HG03103 (cell line): Measurements from ENCODE around the gene LYAR.
A peak's percentile ranks its signal among the peaks of the same experiment; 100 is the strongest.
"Not testable (repeated sequence)": the region's sequence is repeated elsewhere in the genome, so short reads cannot be mapped to it uniquely, and the experiment has no call there.

Source experiments
- ATAC-seq: cut with Tn5 transposase; IDR thresholded peaks from one replicate; pipeline ENCODE4 v1.9.1; 2021; ENCODE audit warnings: low read depth; ENCODE audit not compliant: unreplicated experiment

LYAR gene

DNA sequence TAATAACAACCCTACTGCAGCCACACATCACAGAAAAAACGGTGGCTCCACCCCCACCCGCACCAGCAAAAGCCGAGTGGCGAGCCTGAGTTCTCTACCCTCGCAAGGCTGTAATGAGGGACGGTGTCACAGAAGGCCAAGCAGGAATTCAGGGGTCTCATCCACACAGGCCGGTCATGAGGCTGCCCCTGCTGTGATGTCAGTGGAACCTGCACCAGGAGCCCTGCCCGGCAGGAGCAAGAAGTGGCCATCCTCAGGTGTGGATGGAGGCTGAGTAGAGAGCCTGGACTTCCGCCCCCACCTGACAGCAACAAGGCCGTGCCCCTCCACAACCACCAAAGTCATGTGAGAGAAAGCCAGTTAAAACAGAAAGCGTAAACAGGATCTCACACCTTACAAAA, 20.6 kb downstream of the LYAR start:
- no peak for ATAC-seq

DNA sequence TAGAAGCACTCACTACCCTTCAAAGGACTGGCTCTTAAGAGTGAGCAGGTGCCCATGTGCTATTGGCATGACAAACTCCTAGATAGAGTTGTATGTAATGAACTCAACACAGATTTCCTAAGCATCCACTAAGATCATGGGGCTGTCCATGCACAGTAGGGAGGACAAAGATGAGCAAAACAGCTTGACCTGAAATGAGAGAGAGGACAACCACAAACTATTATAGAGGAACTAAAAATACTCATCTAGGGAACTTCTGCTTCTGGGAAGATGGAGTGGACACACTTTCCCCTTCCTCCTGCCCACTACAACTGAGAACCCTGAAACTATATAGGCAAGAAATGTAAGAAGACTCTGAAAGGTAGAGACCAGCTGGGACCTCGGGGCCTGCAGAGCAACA, 21.2 kb downstream of the LYAR start:
- no peak for ATAC-seq

DNA sequence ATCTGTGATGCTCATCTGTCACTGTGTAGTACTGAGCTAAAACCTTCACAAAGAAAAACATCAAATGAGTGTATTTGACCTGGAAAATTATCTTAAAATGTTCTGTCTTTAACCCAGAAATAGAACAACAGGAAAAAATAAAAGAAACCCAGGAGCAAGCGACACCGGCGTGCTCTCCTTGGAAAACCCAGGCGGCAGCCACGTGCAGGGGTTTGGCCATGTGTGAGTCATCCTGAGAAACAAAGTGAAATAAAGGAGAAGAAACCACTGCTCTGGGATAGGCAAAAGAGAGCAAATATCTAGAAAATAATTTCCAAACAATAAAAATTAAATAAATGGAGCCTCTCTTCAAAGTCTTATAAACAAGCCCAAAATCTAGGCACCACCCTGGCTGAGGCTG, 22.0 kb downstream of the LYAR start:
- no peak for ATAC-seq

DNA sequence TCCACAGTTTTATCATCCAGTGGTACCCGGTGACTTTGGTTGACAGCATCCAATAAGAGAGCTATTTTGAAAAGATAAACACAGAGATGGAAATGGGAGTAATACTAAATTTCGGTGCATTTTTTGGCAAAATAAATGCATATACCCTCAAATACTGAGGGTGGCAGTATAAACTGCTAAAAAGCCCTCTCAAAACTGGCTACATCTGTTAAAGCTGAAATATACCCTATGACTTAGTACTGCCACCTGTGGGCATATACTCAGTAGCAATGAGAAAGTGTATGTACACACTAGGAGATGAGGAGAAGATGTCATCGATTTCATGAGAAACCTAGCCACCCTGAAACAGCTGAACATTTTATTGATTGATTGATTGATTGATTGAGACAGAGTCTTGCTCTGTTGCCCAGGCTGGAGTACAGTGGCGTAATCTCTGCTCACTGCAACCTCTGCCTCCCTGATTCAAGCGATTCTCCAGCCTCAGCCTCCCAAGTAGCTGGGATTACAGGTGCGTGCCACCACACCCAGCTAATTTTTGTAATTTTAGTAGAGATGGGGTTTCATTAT, 29.7 kb downstream of the LYAR start:
- no peak for ATAC-seq

DNA sequence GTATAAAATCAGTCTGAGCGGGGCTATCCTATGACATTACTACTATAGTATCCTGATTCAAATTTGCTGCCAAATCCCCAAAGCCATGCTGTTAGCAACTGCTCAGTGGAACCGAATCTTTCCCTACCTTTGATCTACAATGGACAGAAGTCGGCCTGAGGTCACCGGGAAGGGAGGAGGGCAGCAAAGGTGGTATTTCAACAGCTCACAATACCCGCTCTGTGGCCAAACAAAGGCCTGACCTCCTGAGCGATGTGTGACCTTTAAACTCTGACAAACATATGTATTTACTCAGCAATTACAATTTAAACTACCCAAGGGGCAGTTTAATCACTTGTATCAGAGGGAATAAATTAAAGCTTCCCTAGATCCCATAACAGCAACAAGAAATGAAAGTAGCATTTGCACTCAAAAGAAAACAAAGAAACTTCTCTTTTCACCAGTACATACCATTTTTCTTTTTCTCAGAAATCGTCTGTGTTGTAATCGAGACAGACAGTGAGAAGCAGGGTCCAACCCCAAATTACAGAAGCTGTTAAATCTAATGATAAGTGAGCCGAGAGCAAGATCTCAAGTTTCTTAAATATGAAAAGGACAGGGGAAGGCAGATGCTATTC, 30.4 kb downstream of the LYAR start:
- ATAC-seq, result no peak

DNA sequence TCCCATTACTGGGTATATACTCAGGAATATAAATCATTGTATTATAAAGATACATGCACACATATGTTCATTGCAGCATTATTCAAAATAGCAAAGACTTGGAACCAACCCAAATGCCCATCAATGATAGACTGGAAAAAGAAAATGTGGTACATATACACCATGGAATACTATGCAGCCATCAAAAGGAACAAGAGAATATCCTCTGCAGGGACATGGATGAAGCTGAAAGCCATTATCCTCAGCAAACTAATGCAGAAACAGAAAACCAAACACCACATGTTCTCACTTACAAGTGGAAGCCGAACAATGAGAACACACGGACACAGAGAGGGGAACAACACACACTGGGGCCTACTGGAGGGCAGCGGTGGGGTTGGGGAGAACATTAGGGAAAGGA, 32.2 kb downstream of the LYAR start:
- not testable (repeated sequence) for ATAC-seq

DNA sequence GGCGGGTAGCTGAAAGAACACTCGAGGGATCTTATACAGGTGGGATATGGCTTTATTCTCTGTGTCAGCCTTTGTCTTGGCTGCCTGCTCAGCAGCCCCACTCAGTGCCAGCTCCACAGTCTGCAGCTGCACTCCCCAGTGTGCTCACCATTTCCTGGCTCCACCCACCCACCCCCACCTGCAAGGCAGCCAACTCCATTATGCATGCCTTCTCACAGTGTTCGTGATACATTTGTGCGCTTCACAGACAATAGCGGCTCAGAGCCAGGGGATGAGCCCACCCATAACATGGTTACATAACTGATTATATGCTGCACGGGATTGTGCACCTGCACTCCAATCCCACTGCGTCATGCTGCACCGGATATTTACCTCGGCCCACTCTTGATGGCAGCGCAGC, 33.2 kb downstream of the LYAR start:
- no peak for ATAC-seq

DNA sequence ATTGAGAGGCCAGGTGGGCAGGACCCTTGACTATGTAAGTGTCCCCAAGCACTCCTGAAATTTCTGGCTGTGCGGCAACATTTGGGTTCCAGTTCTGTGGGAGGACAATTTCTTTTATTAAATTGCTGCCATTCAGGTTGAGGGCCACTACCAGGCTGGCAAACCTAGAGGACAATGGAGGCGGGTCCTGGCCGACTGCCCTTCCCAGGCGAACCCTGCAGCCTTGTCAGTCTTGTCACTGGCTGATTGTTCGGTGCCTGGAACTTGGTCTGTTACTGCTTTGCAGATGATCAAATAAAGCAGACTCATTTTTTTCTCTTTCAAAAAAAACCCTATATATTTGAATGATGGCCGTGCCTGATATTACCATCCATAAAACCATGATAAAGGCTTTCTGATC, 35.3 kb downstream of the LYAR start:
- ATAC-seq, result no peak

DNA sequence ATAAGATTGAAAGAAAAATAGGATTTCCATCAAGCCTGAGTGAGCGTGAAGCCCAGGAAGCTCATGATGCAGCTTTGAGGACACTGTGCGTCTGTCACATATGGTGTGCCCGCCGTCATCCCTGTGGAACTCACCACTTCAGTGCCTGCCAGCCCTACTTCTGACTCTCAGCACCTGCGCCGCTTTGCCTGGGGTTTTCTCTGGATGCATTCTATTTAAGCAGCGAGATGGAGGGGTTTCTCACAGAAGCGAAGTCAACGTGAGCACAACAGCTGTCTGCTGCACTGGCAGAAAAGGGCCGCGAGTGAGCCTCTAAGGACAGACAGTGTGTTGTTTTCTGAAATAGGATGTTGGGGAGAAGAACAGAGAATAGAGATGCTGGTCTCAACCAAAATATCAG, 35.8 kb downstream of the LYAR start:
- no peak for ATAC-seq

DNA sequence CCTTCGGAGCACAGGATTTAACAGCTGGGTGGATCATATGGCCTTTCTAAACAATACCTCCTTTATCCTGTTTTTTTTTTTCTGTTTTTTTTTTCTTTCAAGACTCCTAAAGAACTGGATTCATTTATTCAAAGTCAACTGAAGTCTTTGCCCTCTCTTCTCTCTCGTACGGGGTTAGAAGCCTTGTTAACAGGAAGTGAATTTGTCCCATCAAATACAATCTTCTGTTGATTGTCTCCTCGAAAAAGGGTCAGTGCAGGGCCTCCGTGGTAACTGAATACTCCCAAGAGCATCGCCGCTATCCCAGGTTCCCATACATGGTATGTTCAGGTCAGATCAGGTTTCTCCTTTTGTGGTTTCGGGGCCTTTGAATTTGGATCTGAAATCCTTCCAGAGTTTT, 40.1 kb downstream of the LYAR start:
- ATAC-seq, result no peak

DNA sequence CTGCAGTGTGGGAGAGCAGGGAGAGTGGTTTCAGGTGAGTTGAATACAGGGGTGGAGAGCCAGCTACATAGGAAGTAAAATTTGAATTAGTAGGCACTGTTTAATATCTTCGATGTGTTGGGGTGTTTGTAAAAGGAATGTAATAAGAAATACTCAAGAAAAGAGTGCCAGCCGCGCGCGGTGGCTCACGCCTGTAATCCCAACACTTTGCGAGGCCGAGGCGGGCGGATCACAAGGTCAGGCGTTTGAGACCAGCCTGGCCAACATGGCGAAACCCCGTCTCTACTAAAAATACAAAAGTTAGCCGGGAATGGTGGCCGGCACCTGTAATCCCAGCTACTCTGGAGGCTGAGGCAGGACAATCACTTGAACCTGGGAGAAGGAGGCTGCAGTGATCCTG, 40.6 kb downstream of the LYAR start:
- not testable (repeated sequence) for ATAC-seq

DNA sequence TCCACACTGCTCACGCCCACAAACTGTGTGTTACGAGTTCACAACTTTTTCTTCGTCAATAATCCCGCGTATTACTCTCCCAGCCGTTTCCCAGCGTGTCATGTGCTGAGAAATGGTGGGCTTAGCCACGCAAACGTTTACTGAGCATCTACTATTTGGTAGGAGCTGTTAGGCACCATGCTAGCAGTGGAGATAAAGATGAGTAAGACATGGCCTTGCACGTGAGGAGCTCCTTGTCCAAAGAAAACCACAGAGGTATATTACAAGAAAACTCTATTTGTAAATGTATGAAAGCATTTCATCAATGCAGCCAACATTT, 41.1 kb downstream of the LYAR start:
- ATAC-seq, result no peak

DNA sequence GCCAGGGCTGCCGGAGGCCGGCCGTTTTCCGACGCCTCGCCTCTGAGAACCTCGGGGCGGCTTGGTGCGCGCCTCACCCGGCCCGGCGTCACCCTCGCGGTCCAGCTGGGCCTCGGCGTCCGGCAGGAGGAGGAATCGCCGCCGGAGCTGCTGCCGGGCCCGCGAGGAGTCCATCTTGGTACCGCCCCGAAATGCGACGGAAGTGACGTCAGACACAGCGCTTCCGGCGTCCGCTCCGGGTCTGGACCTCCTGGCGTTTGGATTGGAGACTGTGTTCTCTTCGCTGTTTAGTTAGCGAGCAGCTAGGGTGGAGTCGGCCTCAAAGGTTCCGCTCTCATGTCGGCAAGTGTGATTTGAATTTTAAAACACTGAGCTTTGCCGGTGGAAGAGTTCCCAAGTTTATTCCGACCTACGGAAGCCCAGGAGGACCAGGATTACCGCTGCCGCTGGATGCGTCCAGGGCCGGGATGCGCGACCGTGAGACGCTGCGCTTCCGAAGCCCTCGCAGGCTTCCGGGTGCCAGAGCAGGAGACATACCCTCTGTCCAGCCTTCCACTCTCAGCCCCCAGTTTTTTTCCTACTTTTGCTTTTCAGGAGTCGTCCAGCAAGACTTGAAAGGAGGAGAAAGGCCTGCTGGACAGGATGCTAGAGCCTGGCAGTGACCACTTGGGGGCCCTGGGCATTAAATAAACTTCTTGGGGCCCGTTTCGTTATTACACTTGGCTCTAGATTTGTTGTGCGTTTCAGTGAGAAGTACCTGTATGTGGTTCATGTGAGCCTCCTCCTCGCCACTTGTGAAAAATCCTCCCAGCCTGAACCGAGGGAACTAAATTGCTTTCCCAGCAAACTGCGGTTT, 41.7 kb downstream of the LYAR start, which contains the start of gene TMEM128:
Gene TMEM128 (minus strand): TSS at position 195 of the 856 bp plus-strand sequence. CDS start 21 bp downstream, at position 174.
- ATAC-seq, result peak; percentile 98

DNA sequence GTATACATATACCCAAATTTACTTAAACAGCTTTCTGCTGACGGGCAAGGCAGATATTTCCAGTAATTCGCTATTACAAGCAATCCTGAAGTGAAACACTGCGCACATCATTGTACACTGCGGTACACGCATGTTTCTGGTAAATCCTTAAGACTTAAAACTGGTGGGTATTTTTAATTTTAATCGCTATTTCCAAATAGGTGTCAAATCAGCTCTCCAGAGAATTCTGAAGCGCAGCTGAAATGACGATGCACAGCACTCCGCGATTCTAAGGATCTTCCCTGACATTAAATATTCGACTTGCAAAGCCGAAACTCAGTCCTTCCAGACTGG, 42.3 kb downstream of the LYAR start:
- ATAC-seq, result no peak

DNA sequence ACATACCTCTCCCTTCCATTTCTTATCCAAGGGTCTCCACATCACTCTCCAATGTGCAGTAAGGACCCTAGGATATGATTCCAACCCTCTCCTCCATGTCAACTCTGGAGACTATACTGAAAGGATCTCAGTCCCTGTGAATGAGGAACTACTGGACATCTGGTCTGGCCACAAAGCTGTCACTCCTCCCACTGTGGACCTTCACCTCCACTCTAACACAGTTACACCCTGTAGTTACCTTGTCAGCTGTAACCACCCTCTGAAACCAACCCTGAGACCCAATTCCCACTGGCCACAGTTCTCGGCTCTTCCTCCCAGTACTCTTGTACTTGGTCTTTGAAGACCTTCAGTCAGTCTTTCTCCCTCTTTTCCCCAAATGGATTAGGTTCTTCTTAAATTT, 44.8 kb downstream of the LYAR start:
- no peak for ATAC-seq

DNA sequence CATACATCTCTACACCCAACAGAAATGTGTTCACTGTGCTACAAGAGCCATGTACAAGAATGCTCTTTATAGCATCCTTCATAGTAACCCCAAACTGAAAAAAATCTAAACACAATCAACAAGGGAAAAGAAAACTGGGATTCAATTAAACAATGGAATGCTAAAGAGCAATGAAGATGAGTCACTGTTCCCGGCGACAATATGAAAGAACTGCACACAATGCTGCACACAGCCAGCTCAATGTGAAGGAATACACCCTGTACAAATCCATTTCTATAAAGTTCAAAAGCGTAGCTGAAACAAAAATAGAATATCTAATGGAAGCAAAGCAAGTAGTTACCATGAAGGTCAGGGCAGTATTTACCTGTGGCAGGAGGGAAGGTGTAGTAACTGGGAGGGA, 50.4 kb downstream of the LYAR start:
- not testable (repeated sequence) for ATAC-seq

DNA sequence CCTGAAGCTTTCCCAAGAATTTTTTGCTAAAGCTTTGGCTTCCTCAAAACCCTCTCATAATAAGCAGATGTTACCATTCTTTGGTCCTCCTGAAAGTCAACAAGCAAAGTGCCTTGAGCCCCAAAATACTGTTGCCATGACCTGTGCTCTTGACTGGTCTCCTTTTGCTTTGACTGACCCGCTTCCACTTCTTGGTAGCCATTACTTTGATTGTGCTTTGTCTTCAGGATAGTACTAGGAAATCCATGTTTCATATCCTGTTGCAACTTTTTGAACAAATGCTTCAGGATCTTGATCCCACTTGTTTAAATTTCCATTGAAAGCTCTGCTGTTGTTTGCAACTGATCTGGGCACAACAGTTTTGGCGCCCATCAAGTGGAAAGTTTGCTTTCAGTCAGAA, 56.3 kb downstream of the LYAR start:
- ATAC-seq, result no peak

DNA sequence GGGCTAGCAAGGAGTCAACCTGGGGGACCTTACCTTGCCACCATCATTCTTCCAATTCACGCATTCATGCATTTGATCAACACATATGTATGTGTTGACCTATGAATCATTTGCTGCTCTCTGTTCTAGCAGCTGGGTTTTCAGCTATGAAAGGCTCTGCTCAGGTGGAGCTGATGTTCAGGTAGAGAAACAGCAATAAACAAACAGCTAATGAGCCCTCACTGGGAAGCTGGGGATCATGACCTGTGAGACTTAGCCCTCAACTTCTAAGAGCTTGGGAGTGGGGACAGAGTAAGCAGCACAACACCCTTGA, 61.6 kb downstream of the LYAR start:
- ATAC-seq, result no peak

DNA sequence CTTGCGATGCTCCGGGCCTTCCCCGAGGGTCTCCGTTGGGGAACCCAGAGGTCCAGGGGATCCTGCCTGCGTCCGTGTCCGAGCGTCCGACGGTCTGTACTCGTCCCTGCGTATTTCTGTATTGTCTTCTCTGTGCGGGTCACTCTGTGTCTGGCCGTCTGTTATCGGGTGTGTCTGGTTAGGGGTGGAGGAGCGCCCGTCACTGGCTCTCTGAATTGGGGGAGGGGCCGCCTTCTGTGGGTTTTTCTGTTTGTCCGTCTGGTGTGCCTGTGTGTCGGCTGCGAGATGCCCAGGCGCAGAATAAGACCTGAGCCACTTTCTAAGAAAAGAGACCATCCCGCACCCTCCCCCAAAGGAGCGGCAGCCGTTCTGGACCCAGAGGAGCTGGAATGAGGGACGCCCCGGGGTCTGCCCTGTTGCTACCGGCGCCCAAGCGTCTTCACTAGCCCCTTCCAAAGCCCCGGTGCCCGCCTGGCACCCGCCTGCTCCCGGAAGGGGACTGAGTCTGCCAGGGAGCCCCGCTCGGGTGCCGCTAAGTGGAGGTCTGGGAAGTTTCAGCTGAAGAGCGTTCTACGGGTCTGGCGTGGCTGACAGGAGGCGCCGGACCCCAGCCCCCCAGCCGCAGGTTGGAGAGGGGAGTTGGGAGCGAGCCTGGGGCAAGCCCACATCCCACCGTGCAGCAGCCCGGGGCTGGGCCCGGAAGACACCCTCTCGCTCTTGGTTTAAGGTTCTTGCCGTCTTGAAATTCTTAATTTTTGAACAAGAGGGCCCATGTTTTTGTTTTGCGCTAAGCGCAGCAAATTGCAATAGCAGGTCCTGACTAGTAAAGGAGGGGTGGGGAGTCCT, 62.2 kb downstream of the LYAR start:
- no peak for ATAC-seq

DNA sequence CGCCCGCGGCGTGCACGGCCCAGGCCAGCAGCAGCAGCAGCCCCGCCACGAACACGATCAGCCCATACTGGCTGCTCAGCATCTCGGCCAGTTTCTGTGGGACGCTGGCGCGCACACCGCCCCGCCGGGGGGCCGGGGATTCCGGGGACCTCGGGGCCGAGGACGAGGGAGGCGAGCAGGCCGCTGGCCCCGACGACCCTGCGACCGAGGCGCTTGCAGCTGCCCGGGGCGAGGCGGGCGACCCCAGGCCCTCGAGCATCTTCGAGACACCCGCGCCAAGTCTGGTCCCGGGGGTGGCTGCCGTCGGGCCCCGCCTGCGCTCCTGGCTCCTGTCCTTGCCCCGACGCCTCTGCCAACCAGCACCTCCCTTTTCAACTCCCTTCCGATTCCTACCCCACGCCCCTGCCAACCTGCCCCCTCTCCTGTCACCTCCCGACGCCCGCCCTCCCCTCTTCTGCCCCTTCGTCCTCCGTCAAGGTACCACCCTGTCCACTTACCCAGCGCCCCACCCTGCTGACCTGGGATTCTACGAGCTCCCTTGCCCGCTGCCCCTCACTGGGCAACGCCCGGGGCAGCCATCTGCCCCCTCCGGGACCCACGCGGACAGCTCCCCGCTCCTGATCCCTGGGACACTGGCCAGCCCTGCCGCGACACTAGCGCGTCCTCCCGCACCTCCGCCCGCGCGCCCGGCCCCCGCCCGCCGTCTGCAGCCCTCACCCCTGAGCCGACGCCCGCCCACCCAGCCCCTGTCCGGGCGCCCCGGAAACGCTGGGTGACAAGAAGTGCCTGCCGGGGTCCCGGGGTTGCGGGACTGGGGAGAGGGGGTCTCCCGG, 63.1 kb downstream of the LYAR start, which contains the start of gene OTOP1:
Gene OTOP1 (minus strand): TSS at position 324 of the 833 bp plus-strand sequence. CDS start 65 bp downstream, at position 259.
- no peak for ATAC-seq
